Ascending aorta (tissue), 2 donors: ENCODE results near the gene TMEM250. TPM values are rescaled to one million over a fixed set of nuclear protein-coding genes. Genes with fewer than 3 reads are reported as not detected.

ENCODE experiments used
- DNase-seq, 2 donors: peaks; one replicate each; pipeline ENCODE4 v3.0.0-alpha.2; 2019; ENCODE audit warnings: low spot score in 2 of 2
- H3K27ac ChIP-seq, 2 donors: fragments of 200-600 bp; sonication (generic); one replicate each; pipeline ENCODE4 v1.5.1; 2016 to 2017; ENCODE audit warnings: mild to moderate bottlenecking in 1 of 2
- H3K27me3 ChIP-seq: fragments of 200-600 bp; sonication (generic); one replicate; pipeline ENCODE4 v1.5.1; 2017
- H3K36me3 ChIP-seq, 2 donors: fragments of 200-600 bp; sonication (generic); one replicate each; pipeline ENCODE4 v1.5.1; 2016
- H3K4me1 ChIP-seq, 2 donors: fragments of 200-600 bp; sonication (generic); one replicate each; pipeline ENCODE4 v1.5.1; 2016 to 2017; ENCODE audit warnings: mild to moderate bottlenecking in 1 of 2
- H3K4me3 ChIP-seq, 2 donors: fragments of 200-600 bp; sonication (generic); one replicate each; pipeline ENCODE4 v1.5.1; 2016 to 2017; ENCODE audit warnings: mild to moderate bottlenecking in 1 of 2
- H3K9me3 ChIP-seq, 2 donors: fragments of 200-600 bp; sonication (generic); one replicate each; pipeline ENCODE4 v1.5.1; 2016
- intact Hi-C: fragments of 100-400 bp; cut with DNase I; formaldehyde crosslinking; loops from one replicate; pipeline ENCODE4 v1.15.1; 2023
- total RNA-seq: library from RNA; depleted of rRNA; stranded (reverse); fragments of >200 nt; gene quantifications from one replicate; pipeline ENCODE4 v1.1.0, GENCODE V29; 2016
- TF ChIP-seq, protein P1 (sequence below), 3 experiments: fragments of 200-600 bp in 2 of 3; fragments of 450-650 bp in 1 of 3; sonication (generic) in 2 of 3; IDR thresholded peaks; one replicate each; pipeline ENCODE4 v1.5.1; 2016 to 2019; ENCODE audit warnings: antibody characterized with exemption in 3 of 3, mild to moderate bottlenecking in 1 of 3, moderate library complexity in 1 of 3

Gene TMEM250
- total RNA-seq, 1 donor from 2014 or later = 80.3 TPM

DNA sequence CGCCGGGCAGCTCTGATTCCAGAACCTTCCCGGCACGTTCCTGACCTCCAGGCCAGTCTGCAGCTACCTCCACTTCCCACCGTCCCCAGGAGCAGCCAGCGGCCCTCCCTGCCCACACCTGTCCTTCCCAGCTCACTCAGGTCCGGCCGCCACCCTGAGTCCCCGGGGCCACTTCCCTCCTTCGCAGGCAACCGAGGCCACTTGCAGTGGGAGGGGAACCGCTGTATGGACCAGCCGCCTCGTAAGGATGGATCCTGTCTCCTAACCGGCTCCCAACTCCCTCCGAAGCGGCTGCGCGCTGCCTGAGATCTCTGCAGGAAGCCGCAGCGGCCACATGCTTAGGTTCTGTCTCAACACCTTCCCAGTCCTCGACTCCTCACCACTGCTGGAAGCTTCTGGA lies 7.5 kb downstream of the TMEM250 start:
- Histone ChIP-seq H3K4me3 (no peak overlapping the region), H3K36me3 (peaks cover 15 to 23% of the 10 kb centered on the region in 2 donors), H3K27ac (no peak overlapping the region), H3K27me3 (no peaks in the 10 kb centered on the region), H3K4me1 (peaks cover 11 to 20% of the 10 kb centered on the region in 2 donors), H3K9me3 (no peaks in the 10 kb centered on the region)
- no peak for DNase-seq
- TF ChIP-seq, protein P1, sequence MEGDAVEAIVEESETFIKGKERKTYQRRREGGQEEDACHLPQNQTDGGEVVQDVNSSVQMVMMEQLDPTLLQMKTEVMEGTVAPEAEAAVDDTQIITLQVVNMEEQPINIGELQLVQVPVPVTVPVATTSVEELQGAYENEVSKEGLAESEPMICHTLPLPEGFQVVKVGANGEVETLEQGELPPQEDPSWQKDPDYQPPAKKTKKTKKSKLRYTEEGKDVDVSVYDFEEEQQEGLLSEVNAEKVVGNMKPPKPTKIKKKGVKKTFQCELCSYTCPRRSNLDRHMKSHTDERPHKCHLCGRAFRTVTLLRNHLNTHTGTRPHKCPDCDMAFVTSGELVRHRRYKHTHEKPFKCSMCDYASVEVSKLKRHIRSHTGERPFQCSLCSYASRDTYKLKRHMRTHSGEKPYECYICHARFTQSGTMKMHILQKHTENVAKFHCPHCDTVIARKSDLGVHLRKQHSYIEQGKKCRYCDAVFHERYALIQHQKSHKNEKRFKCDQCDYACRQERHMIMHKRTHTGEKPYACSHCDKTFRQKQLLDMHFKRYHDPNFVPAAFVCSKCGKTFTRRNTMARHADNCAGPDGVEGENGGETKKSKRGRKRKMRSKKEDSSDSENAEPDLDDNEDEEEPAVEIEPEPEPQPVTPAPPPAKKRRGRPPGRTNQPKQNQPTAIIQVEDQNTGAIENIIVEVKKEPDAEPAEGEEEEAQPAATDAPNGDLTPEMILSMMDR (IDR thresholded peaks at IDR 0.05) = no peak
- intact Hi-C loops = no loop called here

DNA sequence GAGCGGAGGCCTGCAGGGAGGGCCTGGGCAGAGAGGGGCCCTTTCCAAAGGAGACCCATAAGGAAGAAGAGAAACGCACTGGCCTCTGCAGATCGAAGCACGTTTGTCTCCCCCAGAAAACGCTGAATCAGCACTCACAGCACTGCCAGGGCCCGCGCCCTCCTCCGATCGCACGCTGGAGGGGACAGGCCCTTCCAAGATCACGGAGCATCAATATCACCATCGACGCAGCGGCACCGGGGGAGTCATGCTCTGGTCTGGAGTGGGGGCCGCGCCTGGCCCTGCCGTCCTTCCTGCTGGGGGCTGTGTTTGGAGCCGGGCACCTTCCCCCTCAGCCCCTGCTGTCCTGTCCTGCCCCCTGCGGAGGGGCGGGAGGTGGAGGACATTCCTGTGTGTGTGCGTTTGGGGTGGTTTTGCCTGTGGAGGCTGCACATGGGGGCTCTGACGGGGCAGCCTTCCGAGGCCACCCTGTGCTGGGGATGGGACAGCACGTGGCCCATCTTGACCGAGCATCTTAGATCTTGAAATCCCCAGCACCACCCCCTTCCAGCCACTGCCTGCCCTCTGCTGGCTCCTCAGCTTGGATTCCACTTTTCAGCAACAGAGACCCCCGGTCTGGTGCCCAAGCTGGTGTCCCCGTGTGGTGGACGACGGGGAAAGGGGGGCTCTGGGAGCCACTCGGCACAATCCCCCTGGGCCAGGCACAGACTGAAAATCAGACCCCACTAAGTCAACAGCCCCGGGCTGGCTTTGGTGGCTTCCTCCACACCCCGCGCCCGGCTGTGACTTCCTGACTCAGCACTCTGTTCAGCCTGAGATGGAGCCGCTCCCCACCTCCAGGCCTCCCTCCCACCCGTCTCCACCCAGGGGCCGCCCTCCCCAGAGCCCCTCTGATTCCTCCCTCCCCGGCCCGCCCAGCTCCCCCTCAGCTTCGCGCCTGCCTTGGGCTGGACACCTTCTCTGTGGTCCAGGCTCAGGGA lies 8.3 kb downstream of the TMEM250 start:
- intact Hi-C loops = no loop called here
- Histone ChIP-seq H3K36me3 (peaks cover 6 to 16% of the 10 kb centered on the region in 2 donors), H3K27ac (peak overlapping the region; percentile 31 to 41), H3K9me3 (no peaks in the 10 kb centered on the region), H3K4me1 (peaks cover 19 to 27% of the 10 kb centered on the region in 2 donors), H3K4me3 (peak overlapping the region; percentile 43 to 58), H3K27me3 (no peaks in the 10 kb centered on the region)
- TF ChIP-seq, protein P1 (IDR thresholded peaks at IDR 0.05) = peak in 2 of 3 experiments; percentile 4 to 5
- DNase-seq = no peak

DNA sequence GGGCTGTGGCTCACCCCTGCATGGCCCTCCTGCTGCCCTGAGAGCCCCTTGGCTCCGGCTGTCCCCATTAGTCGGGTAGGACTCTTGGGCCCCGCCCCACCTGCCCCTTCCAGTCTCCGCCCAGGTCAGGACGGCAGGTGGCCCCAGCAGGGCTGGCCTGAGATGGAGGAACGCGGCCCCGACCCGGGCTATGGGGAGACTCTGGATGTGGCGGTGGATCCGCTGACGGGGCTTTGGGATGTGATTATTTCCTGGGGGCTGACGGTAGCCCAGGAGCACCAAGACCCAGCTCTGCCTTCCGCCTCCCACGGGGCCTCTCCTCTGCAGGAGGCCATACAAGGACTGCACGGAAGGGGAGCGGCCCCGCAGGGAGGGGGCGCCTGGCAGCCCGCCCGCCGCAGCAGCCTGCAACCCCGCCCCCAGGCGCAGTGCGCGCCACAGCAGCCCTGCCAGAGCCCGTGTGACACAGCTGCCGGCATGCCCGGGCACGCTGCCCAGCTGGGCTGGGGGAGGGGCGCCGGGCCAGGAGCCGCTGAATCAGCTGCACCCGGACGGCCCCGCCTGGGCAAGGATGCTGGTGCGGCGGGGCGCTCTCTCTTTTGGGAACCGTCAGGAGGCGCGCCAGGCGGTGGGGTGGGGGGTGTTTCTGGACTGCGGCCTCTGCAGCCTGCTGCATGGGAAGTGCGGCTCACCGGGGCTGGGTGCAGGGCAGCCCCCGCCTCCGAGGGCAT lies 9.2 kb downstream of the TMEM250 start:
- intact Hi-C loops = loop anchor here (1.0 kb wide), 3 partner anchors 9 to 57 kb away; partner anchors contain the start of genes NACC2 and TMEM250
- peak overlapping the region; percentile 59 to 82 for H3K27ac ChIP-seq
- H3K27me3 ChIP-seq = no peaks in the 10 kb centered on the region
- H3K4me1 ChIP-seq = peaks cover 21 to 30% of the 10 kb centered on the region in 2 donors
- H3K36me3 ChIP-seq = peaks cover 0 to 7% of the 10 kb centered on the region in 2 donors
- H3K9me3 ChIP-seq = no peaks in the 10 kb centered on the region
- H3K4me3 ChIP-seq = peak overlapping the region; percentile 43 to 58
- TF ChIP-seq, protein P1 (IDR thresholded peaks at IDR 0.05) = peak in 2 of 3 experiments; percentile 22 to 27
- DNase-seq = peak; percentile 82 to 98

DNA sequence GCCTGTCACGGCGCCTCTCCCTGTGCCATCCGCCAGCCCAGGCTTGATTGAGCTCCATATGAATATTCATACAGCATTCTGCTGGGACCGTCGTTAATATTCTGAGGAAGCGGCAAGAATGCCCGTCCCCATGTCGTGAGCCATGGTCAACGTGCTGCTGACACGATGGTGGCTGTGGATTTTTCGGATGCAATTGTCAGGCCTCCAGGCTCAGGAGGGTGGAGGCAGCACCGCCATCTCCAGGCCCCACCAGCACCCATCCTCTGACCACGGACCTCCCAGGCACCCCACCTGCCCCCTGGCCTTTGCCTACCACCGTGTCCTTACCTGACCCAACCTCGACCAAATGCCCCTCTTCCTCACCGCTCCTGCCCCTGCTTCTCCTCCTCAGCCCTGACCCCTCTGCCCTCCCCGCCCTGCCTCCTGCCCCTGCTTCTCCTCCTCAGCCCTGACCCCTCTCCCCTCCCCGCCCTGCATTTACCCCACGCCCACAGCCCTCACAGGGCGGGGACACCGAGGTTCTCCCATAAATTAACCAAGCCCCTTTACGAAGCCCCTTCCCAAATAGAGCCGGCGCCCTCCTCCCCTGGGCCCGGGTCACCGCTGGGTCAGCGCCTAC lies 9.9 kb downstream of the TMEM250 start:
- peak overlapping the region in 1 of 2 donors; percentile 58 for H3K4me3 ChIP-seq
- no peak for DNase-seq
- TF ChIP-seq, protein P1 (IDR thresholded peaks at IDR 0.05) = no peak
- intact Hi-C loops = loop anchor here (1.0 kb wide), 3 partner anchors 10 to 56 kb away; partner anchors contain the start of genes NACC2 and TMEM250
- H3K27ac ChIP-seq = peak overlapping the region; percentile 59 to 82
- H3K9me3 ChIP-seq = no peaks in the 10 kb centered on the region
- H3K36me3 ChIP-seq = peaks cover 0 to 2% of the 10 kb centered on the region in 2 donors
- H3K27me3 ChIP-seq = no peaks in the 10 kb centered on the region
- peaks cover 21 to 30% of the 10 kb centered on the region in 2 donors for H3K4me1 ChIP-seq

DNA sequence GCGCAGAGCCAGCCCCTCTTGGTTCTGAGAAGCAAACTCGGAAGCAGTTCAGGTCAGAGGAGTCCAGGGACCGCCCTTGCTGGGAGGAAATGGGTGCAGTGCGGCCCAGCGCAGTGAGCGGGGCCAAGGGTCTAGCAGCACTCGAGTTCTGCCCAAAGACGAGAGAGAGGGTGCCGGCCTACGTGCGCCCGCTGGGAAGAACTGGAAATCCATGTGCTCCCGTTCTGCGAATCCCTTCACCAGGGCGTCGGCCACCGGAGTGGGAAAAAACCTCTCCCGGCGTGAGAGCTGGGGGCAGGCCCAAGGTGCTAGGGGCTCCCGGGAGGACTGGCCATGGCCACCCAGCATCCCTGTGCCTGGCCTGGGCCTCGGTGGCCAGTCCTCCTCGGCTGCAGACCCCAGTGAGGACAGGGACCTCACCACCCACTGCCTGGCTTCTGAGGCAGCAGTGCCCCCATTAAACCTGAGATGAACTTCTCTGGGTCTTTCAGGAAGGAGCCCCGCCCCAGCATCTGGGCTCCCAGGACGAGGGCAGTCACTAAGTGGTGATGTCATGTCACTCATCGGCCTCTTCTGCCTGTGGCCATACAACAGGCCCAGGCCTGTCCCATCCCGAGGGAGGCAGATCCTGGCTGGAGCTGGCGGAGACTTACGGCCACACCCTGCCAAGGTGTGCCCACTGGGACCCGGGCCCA lies 10.6 kb downstream of the TMEM250 start:
- peak overlapping the region in 1 of 2 donors; percentile 82 for H3K27ac ChIP-seq
- H3K27me3 ChIP-seq = no peaks in the 10 kb centered on the region
- TF ChIP-seq, protein P1 (IDR thresholded peaks at IDR 0.05) = no peak
- H3K9me3 ChIP-seq = no peaks in the 10 kb centered on the region
- no peaks in the 10 kb centered on the region for H3K36me3 ChIP-seq
- no peak overlapping the region for H3K4me3 ChIP-seq
- no peak for DNase-seq
- intact Hi-C loops = no loop called here
- peaks cover 21 to 30% of the 10 kb centered on the region in 2 donors for H3K4me1 ChIP-seq
